CD14-positive monocyte (primary cell): ENCODE data around the gene PHPT1. TPM values are rescaled to one million over a fixed set of nuclear protein-coding genes. Genes with fewer than 3 reads are reported as not detected.

ENCODE experiments used
- DNase-seq, 3 donors: peaks; one replicate each; pipeline ENCODE4 v3.0.0-alpha.2; 2011 to 2022
- H2AFZ ChIP-seq: 2 replicates; pipeline ENCODE4 v1.6.0; 2012; ENCODE audit warnings: mild to moderate bottlenecking, low read depth, low read length, inconsistent platforms; ENCODE audit not compliant: insufficient read depth, poor library complexity, severe bottlenecking
- H3K27ac ChIP-seq, 2 donors: 1 replicate in 1 of 2; 2 replicates in 1 of 2; pipeline ENCODE4 v1.5.1; 2012 to 2013; ENCODE audit warnings: low read length in 2 of 2, control low read depth in 1 of 2, inconsistent platforms in 1 of 2, low read depth in 1 of 2, mild to moderate bottlenecking in 1 of 2
- H3K27me3 ChIP-seq, 2 donors: one replicate each; pipeline versions ENCODE4 v1.6.0 to v1.6.1; 2011 to 2013; ENCODE audit warnings: low read length in 2 of 2; ENCODE audit not compliant: control insufficient read depth in 2 of 2, insufficient read depth in 2 of 2
- H3K36me3 ChIP-seq, 2 donors: replicated peaks in 1 of 2; 1 replicate in 1 of 2; 2 replicates in 1 of 2; pipeline versions ENCODE4 v1.5.1 to v1.6.1; 2012 to 2013; ENCODE audit warnings: low read length in 2 of 2, control low read depth in 1 of 2, inconsistent platforms in 1 of 2, mild to moderate bottlenecking in 1 of 2; ENCODE audit not compliant: insufficient read depth in 2 of 2, control insufficient read depth in 1 of 2
- H3K4me1 ChIP-seq, 2 donors: 1 replicate in 1 of 2; 2 replicates in 1 of 2; pipeline versions ENCODE4 v1.5.1 to v1.6.1; 2012 to 2013; ENCODE audit warnings: low read length in 2 of 2, control low read depth in 1 of 2, inconsistent platforms in 1 of 2, mild to moderate bottlenecking in 1 of 2, moderate library complexity in 1 of 2; ENCODE audit not compliant: insufficient read depth in 2 of 2, control insufficient read depth in 1 of 2
- H3K4me2 ChIP-seq: replicated peaks from 2 replicates; pipeline ENCODE3; 2012; ENCODE audit warnings: low read length, moderate library complexity, mild to moderate bottlenecking; ENCODE audit not compliant: poor library complexity, severe bottlenecking; ENCODE audit errors: extremely low read depth
- H3K4me3 ChIP-seq, 3 experiments: fragments of 200-600 bp in 1 of 3; sonication (generic) in 1 of 3; replicated peaks in 1 of 3; 1 replicate in 2 of 3; 2 replicates in 1 of 3; pipeline ENCODE4 v1.5.1; 2011 to 2013; ENCODE audit warnings: low read length in 3 of 3, mild to moderate bottlenecking in 3 of 3, control low read depth in 2 of 3, low read depth in 2 of 3, inconsistent platforms in 1 of 3, moderate library complexity in 1 of 3
- H3K79me2 ChIP-seq: 2 replicates; pipeline ENCODE4 v1.6.0; 2012; ENCODE audit warnings: mild to moderate bottlenecking, control low read depth, inconsistent platforms, low read length, moderate library complexity; ENCODE audit not compliant: insufficient read depth
- H3K9ac ChIP-seq: 2 replicates; pipeline ENCODE4 v1.6.0; 2017; ENCODE audit warnings: low read length, mild to moderate bottlenecking; ENCODE audit not compliant: insufficient read depth, poor library complexity, severe bottlenecking
- H3K9me3 ChIP-seq, 2 donors: replicated peaks in 1 of 2; 1 replicate in 1 of 2; 2 replicates in 1 of 2; pipeline versions ENCODE4 v1.5.1 to v1.6.1; 2012 to 2013; ENCODE audit warnings: low read length in 2 of 2, control low read depth in 1 of 2; ENCODE audit not compliant: control insufficient read depth in 1 of 2, insufficient read depth in 1 of 2
- H4K20me1 ChIP-seq: 2 replicates; pipeline ENCODE4 v1.6.0; 2012; ENCODE audit warnings: mild to moderate bottlenecking, low read length, control low read depth, moderate library complexity; ENCODE audit not compliant: insufficient read depth
- H3K27ac Mint-ChIP-seq, 7 donors: one replicate each; pipeline ENCODE4 v1.8.0; 2020; ENCODE audit warnings: mild to moderate bottlenecking in 7 of 7, mixed read lengths in 7 of 7, moderate library complexity in 6 of 7, inconsistent platforms in 2 of 7
- H3K27me3 Mint-ChIP-seq, 3 donors: one replicate each; pipeline ENCODE4 v1.8.0; 2021 to 2022; ENCODE audit warnings: low read depth in 3 of 3, mild to moderate bottlenecking in 3 of 3, mixed read lengths in 3 of 3, moderate library complexity in 3 of 3, inconsistent platforms in 1 of 3
- H3K36me3 Mint-ChIP-seq, 2 donors: one replicate each; pipeline ENCODE4 v1.8.0; 2020; ENCODE audit warnings: mixed read lengths in 2 of 2, inconsistent platforms in 1 of 2, mild to moderate bottlenecking in 1 of 2
- H3K4me1 Mint-ChIP-seq: one replicate; pipeline ENCODE4 v1.8.0; 2020; ENCODE audit warnings: mild to moderate bottlenecking, mixed read lengths
- H3K4me3 Mint-ChIP-seq, 2 donors: one replicate each; pipeline ENCODE4 v1.8.0; 2020; ENCODE audit warnings: mild to moderate bottlenecking in 2 of 2, mixed read lengths in 2 of 2, moderate library complexity in 1 of 2
- H3K9me3 Mint-ChIP-seq, 7 donors: one replicate each; pipeline ENCODE4 v1.8.0; 2020 to 2022; ENCODE audit warnings: mixed read lengths in 7 of 7, mild to moderate bottlenecking in 6 of 7, moderate library complexity in 6 of 7, inconsistent platforms in 2 of 7
- CTCF ChIP-seq: fragments of 200-600 bp; IDR thresholded peaks from one replicate; pipeline ENCODE4 v1.8.0; 2022; ENCODE audit warnings: antibody characterized with exemption, mild to moderate bottlenecking
- WGBS: methylation state at CpG from one replicate; pipeline ENCODE4 v1.1.5; 2013; ENCODE audit warnings: missing lambda C conversion rate; ENCODE audit not compliant: insufficient coverage; 5-methylcytosine and 5-hydroxymethylcytosine counted together
- intact Hi-C, 2 donors: fragments of 100-400 bp; cut with micrococcal nuclease; formaldehyde crosslinking; loops; one replicate each; pipeline versions ENCODE4 v1.15.0 to v1.15.1; 2023
- polyA plus RNA-seq, 3 donors: library from polyadenylated mRNA; depleted of rRNA in 1 of 3; unstranded in 2 of 3; stranded (reverse) in 1 of 3; fragments of 300-500 nt in 2 of 3; fragments of >200 nt in 1 of 3; fragmentation: Illumina TruSeq in 2 of 3; gene quantifications; 1 replicate in 2 of 3; 2 replicates in 1 of 3; pipeline ENCODE4 v1.2.3, GENCODE V29; 2012 to 2021
- small RNA-seq: library from RNA; depleted of rRNA; stranded (forward); fragments of <200 nt; gene quantifications from one replicate; pipeline ENCODE3, GENCODE V24; 2012; ENCODE audit warnings: low read depth; ENCODE audit not compliant: insufficient read length

PHPT1 gene
- polyA plus RNA-seq, 3 donors: 70.0 to 163 (median 94.3) TPM

DNA sequence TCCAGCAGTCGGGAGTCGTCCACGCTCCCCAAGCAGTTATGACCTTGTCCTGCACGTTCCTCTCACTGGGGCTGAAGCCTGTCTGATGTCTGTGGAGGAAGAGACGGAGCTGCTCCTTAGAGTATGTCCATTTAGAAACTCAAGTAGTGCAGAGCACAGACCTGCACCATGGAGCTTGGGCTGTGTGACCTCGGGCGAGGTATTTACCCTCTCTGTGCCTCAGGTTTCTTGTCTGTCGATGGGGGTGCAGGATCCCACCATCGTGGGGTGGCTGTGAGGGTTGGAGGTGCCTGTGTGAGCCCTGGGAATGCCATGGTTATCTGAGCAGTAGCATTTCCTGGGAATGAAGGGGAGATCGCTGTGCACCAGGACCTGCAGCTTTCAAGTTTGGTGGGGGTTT, 51.3 kb downstream of the PHPT1 start:
- Histone ChIP-seq H3K79me2 (peaks cover 13% of the 10 kb centered on the region), H3K27me3 (no peaks in the 10 kb centered on the region), H3K4me3 (no peak overlapping the region), H3K27ac (no peak overlapping the region), H3K9ac (no peak overlapping the region), H4K20me1 (peaks cover 7% of the 10 kb centered on the region), H3K4me1 (no peaks in the 10 kb centered on the region), H3K4me2 (no peak overlapping the region), H3K9me3 (no peaks in the 10 kb centered on the region), H3K36me3 (peaks cover 32 to 68% of the 10 kb centered on the region in 2 donors), H2AFZ (no peak overlapping the region)
- Mint-ChIP-seq H3K9me3 (no peaks in the 10 kb centered on the region), H3K27me3 (no peaks in the 10 kb centered on the region), H3K4me3 (no peak overlapping the region), H3K4me1 (peaks cover 2% of the 10 kb centered on the region), H3K36me3 (peaks cover 33 to 63% of the 10 kb centered on the region in 2 donors), H3K27ac (no peak overlapping the region)
- 98% methylated on average over 8 of the region's 10 CpGs for WGBS
- no peak for DNase-seq
- intact Hi-C loops: no loop called here
- no peak for TF ChIP-seq CTCF

Small RNA genes lying within 50 kb of the gene (small RNA-seq; reads per million reads assigned to genes)
- gene AL355987.2: not detected
- gene MIR4292: not detected
- not detected for gene MIR4479

Other genes starting within 250 kb of the PHPT1 start
- 1 to 10 TPM; 1.3 to 2.8 (median 2.2) TPM for gene EGFL7, start 186.5 kb upstream of the PHPT1 start, polyA plus RNA-seq
- gene AGPAT2, start 162.0 kb upstream of the PHPT1 start, polyA plus RNA-seq: 100 to 1,000 TPM in 2 of 3 donors, 10 to 100 TPM in 1; 80.1 to 139 (median 116) TPM
- under 1 TPM in 1 of 3 donors, not detected in 2; 0.10 TPM for gene DIPK1B, start 136.8 kb upstream of the PHPT1 start, polyA plus RNA-seq
- under 1 TPM in 1 of 3 donors, not detected in 2; 0.16 TPM for gene LCN10, start 106.5 kb upstream of the PHPT1 start, polyA plus RNA-seq
- gene LCN6, start 100.9 kb upstream of the PHPT1 start, polyA plus RNA-seq: not detected
- under 1 TPM in 1 of 3 donors, not detected in 2; 0.27 TPM for gene LCN8, start 91.2 kb upstream of the PHPT1 start, polyA plus RNA-seq
- gene LCN15, start 84.9 kb upstream of the PHPT1 start, polyA plus RNA-seq: not detected
- gene TMEM141, start 58.1 kb upstream of the PHPT1 start, polyA plus RNA-seq: 10 to 100 TPM; 33.1 to 47.2 (median 39.2) TPM
- gene CCDC183, start 53.1 kb upstream of the PHPT1 start, polyA plus RNA-seq: 1 to 10 TPM in 1 of 3 donors, under 1 TPM in 1, not detected in 1; 0.54 to 2.1 TPM
- 10 to 100 TPM in 1 of 3 donors, 1 to 10 TPM in 2; 6.7 to 30.9 (median 8.1) TPM for gene RABL6, start 41.5 kb upstream of the PHPT1 start, polyA plus RNA-seq
- 1 to 10 TPM in 1 of 3 donors, under 1 TPM in 2; 0.10 to 2.0 (median 0.18) TPM for gene AJM1, start 6.9 kb upstream of the PHPT1 start, polyA plus RNA-seq
- gene MAMDC4, start 2.9 kb downstream of the PHPT1 start, polyA plus RNA-seq: 1 to 10 TPM in 1 of 3 donors, under 1 TPM in 1, not detected in 1; 0.07 to 5.2 TPM
- 100 to 1,000 TPM; 245 to 407 (median 264) TPM for gene EDF1, start 16.9 kb downstream of the PHPT1 start, polyA plus RNA-seq
- gene TRAF2, start 37.1 kb downstream of the PHPT1 start, polyA plus RNA-seq: 1 to 10 TPM; 1.6 to 6.1 (median 2.0) TPM
- 100 to 1,000 TPM in 1 of 3 donors, 10 to 100 TPM in 2; 85.3 to 117 (median 92.7) TPM for gene FBXW5, start 95.3 kb downstream of the PHPT1 start, polyA plus RNA-seq
- under 1 TPM in 2 of 3 donors, not detected in 1; 0.55 to 0.72 TPM for gene C8G, start 95.8 kb downstream of the PHPT1 start, polyA plus RNA-seq
- gene LCN12, start 102.9 kb downstream of the PHPT1 start, polyA plus RNA-seq: under 1 TPM in 1 of 3 donors, not detected in 2; 0.29 TPM
- gene PTGDS, start 128.1 kb downstream of the PHPT1 start, polyA plus RNA-seq: 1 to 10 TPM in 1 of 3 donors, under 1 TPM in 1, not detected in 1; 0.34 to 1.5 TPM
- gene LCNL1, start 133.6 kb downstream of the PHPT1 start, polyA plus RNA-seq: under 1 TPM in 1 of 3 donors, not detected in 2; 0.04 TPM
- gene PAXX, start 143.0 kb downstream of the PHPT1 start, polyA plus RNA-seq: 10 to 100 TPM; 35.3 to 92.9 (median 40.7) TPM
- gene CLIC3, start 147.2 kb downstream of the PHPT1 start, polyA plus RNA-seq: under 1 TPM in 2 of 3 donors, not detected in 1; 0.29 to 0.51 TPM
- 10 to 100 TPM in 1 of 3 donors, under 1 TPM in 2; 0.18 to 30.7 (median 0.40) TPM for gene ABCA2, start 178.8 kb downstream of the PHPT1 start, polyA plus RNA-seq
- gene FUT7, start 182.7 kb downstream of the PHPT1 start, polyA plus RNA-seq: 10 to 100 TPM in 2 of 3 donors, 1 to 10 TPM in 1; 6.1 to 13.4 (median 10.5) TPM
- 1 to 10 TPM in 1 of 3 donors, under 1 TPM in 1, not detected in 1; 0.51 to 2.7 TPM for gene NPDC1, start 196.8 kb downstream of the PHPT1 start, polyA plus RNA-seq
- gene ENTPD2, start 204.7 kb downstream of the PHPT1 start, polyA plus RNA-seq: not detected
- gene SAPCD2, start 221.1 kb downstream of the PHPT1 start, polyA plus RNA-seq: 1 to 10 TPM in 2 of 3 donors, under 1 TPM in 1; 0.03 to 3.1 (median 1.7) TPM
- gene UAP1L1, start 228.1 kb downstream of the PHPT1 start, polyA plus RNA-seq: 10 to 100 TPM in 2 of 3 donors, 1 to 10 TPM in 1; 5.7 to 16.7 (median 14.8) TPM
- 10 to 100 TPM; 29.3 to 38.2 (median 33.3) TPM for gene MAN1B1, start 237.6 kb downstream of the PHPT1 start, polyA plus RNA-seq